Measurements from ENCODE around the gene NSL1. TPM values are rescaled to one million over a fixed set of nuclear protein-coding genes. Genes with fewer than 3 reads are reported as not detected.

Gene NSL1
- total RNA-seq, 1 experiment from 2014 or later, result 64.0 TPM

GRCh38 chr1:212824201-212824600, 32.6 kb upstream of the NSL1 start:
- no peak overlapping the region for H3K27ac ChIP-seq (ENCODE audit: low read length)
- no peaks in the 10 kb centered on the region for H4K20me1 ChIP-seq (ENCODE audit: insufficient read depth, low read depth, low read length)
- DNase-seq, result no peak
- no peaks in the 10 kb centered on the region for H3K9me2 ChIP-seq (replicated peaks; ENCODE audit: insufficient read depth, low read length)
- no peaks in the 10 kb centered on the region for H3K27me3 ChIP-seq (ENCODE audit: low read length)
- no peak overlapping the region for H3K4me2 ChIP-seq (ENCODE audit: low read depth, low read length, poor library complexity, severe bottlenecking)
- no peaks in the 10 kb centered on the region for H3K36me3 ChIP-seq (ENCODE audit: insufficient read depth, low read length)
- no peaks in the 10 kb centered on the region for H3K79me2 ChIP-seq (ENCODE audit: low read length)
- no peak overlapping the region for H2AFZ ChIP-seq (ENCODE audit: low read length)
- peaks cover 13% of the 10 kb centered on the region for H3K9me3 ChIP-seq (ENCODE audit: low read length)
- H3K4me1 ChIP-seq (ENCODE audit: low read length), result peaks cover 8% of the 10 kb centered on the region
- no peak overlapping the region for H3K4me3 ChIP-seq (ENCODE audit: low read length)
- no peak overlapping the region for H3K9ac ChIP-seq (ENCODE audit: low read length)

- peaks cover 10% of the 10 kb centered on the region for H3K4me1 ChIP-seq (ENCODE audit: low read length)
- H3K9ac ChIP-seq (ENCODE audit: low read length), result no peak overlapping the region
- no peak overlapping the region for H2AFZ ChIP-seq (ENCODE audit: low read length)
- H3K36me3 ChIP-seq (ENCODE audit: insufficient read depth, low read length), result no peaks in the 10 kb centered on the region
- H3K9me3 ChIP-seq (ENCODE audit: low read length), result peaks cover 13% of the 10 kb centered on the region
- H3K4me2 ChIP-seq (ENCODE audit: low read depth, low read length, poor library complexity, severe bottlenecking), result no peak overlapping the region
- no peak for DNase-seq
- H3K27me3 ChIP-seq (ENCODE audit: low read length), result no peaks in the 10 kb centered on the region
- no peaks in the 10 kb centered on the region for H4K20me1 ChIP-seq (ENCODE audit: insufficient read depth, low read depth, low read length)
- no peak overlapping the region for H3K4me3 ChIP-seq (ENCODE audit: low read length)
- no peaks in the 10 kb centered on the region for H3K79me2 ChIP-seq (ENCODE audit: low read length)
- no peaks in the 10 kb centered on the region for H3K9me2 ChIP-seq (replicated peaks; ENCODE audit: insufficient read depth, low read length)
- no peak overlapping the region for H3K27ac ChIP-seq (ENCODE audit: low read length)
These were observed 31.4 kb upstream of the NSL1 start for GRCh38 chr1:212822956-212823355.

GRCh38 chr1:212820969-212821368, 29.4 kb upstream of the NSL1 start:
- H3K4me2 ChIP-seq (ENCODE audit: low read depth, low read length, poor library complexity, severe bottlenecking), result no peak overlapping the region
- no peaks in the 10 kb centered on the region for H3K9me2 ChIP-seq (replicated peaks; ENCODE audit: insufficient read depth, low read length)
- H3K4me1 ChIP-seq (ENCODE audit: low read length), result peaks cover 10% of the 10 kb centered on the region
- H4K20me1 ChIP-seq (ENCODE audit: insufficient read depth, low read depth, low read length), result no peaks in the 10 kb centered on the region
- H3K27ac ChIP-seq (ENCODE audit: low read length), result no peak overlapping the region
- no peak overlapping the region for H2AFZ ChIP-seq (ENCODE audit: low read length)
- H3K27me3 ChIP-seq (ENCODE audit: low read length), result no peaks in the 10 kb centered on the region
- DNase-seq, result no peak
- no peaks in the 10 kb centered on the region for H3K79me2 ChIP-seq (ENCODE audit: low read length)
- H3K36me3 ChIP-seq (ENCODE audit: insufficient read depth, low read length), result no peaks in the 10 kb centered on the region
- no peak overlapping the region for H3K4me3 ChIP-seq (ENCODE audit: low read length)
- H3K9ac ChIP-seq (ENCODE audit: low read length), result no peak overlapping the region
- H3K9me3 ChIP-seq (ENCODE audit: low read length), result peaks cover 10% of the 10 kb centered on the region

DNA sequence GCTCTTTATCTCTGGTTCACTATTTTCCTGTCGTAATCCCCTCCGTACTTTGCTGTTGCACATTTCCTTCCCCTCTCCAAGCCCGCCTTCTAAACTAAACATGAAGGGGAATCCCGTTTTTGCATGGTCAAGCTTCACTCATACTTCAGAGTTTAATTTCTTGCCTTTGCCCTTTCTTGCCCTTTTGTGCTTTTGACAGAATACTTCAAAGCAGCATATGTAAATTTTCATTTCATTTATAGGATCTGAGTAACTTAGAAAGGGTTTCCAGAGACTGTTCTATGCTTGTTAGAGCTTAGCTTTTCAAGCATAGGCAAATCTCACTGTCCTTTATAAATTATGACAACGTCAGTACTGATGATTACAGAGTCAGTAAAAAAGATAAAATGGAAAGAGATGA, 28.1 kb upstream of the NSL1 start:
- H3K9me2 ChIP-seq (replicated peaks; ENCODE audit: insufficient read depth, low read length), result no peaks in the 10 kb centered on the region
- no peaks in the 10 kb centered on the region for H4K20me1 ChIP-seq (ENCODE audit: insufficient read depth, low read depth, low read length)
- no peak overlapping the region for H3K9ac ChIP-seq (ENCODE audit: low read length)
- no peak overlapping the region for H2AFZ ChIP-seq (ENCODE audit: low read length)
- H3K4me3 ChIP-seq (ENCODE audit: low read length), result no peak overlapping the region
- DNase-seq, result peak; percentile 56
- peaks cover 10% of the 10 kb centered on the region for H3K4me1 ChIP-seq (ENCODE audit: low read length)
- no peaks in the 10 kb centered on the region for H3K79me2 ChIP-seq (ENCODE audit: low read length)
- H3K9me3 ChIP-seq (ENCODE audit: low read length), result no peaks in the 10 kb centered on the region
- H3K4me2 ChIP-seq (ENCODE audit: low read depth, low read length, poor library complexity, severe bottlenecking), result no peak overlapping the region
- no peak overlapping the region for H3K27ac ChIP-seq (ENCODE audit: low read length)
- H3K27me3 ChIP-seq (ENCODE audit: low read length), result no peaks in the 10 kb centered on the region
- H3K36me3 ChIP-seq (ENCODE audit: insufficient read depth, low read length), result peaks cover 6% of the 10 kb centered on the region; the same call in 1 of the 2 replicates

DNA sequence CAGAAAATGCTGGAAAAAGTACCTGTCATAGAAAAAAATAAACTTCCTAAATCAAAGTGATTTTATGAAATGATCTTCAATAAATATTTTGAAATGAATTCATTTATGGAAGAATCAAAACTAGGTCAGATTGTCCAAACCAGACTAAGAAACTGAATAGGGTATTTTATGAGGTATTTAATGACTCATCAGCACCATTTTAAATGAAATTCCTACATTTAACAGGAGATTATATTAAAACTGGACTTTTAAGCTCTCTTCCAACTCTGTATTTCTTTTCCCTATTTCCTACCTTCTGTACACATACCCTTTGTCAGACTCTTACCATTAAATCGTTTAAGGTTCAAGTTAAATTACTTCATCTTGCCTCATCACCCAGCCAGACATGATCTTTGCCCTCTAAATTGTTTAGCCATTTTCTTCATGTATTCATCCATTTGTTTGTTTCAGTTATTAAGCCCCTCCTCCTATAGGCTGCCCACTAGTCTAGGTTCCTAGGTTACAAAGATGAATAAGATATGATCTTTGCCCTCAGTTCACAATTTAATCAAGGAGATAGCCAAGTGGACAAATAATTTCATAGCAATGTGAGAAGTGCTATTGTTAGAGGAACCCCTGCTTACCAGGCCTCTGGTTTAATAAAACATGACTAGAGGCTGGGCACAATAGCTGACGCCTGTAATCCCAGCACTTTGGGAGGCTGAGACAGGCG, 25.1 kb upstream of the NSL1 start:
- Histone ChIP-seq H2AFZ (ENCODE audit: low read length) (no peak overlapping the region), H3K36me3 (ENCODE audit: insufficient read depth, low read length) (peaks cover 12% of the 10 kb centered on the region; the same call in 1 of the 2 replicates), H3K4me2 (ENCODE audit: low read depth, low read length, poor library complexity, severe bottlenecking) (no peak overlapping the region), H3K4me3 (ENCODE audit: low read length) (no peak overlapping the region), H3K4me1 (ENCODE audit: low read length) (peaks cover 10% of the 10 kb centered on the region), H3K79me2 (ENCODE audit: low read length) (no peaks in the 10 kb centered on the region), H3K9me3 (ENCODE audit: low read length) (no peaks in the 10 kb centered on the region), H3K9me2 (replicated peaks; ENCODE audit: insufficient read depth, low read length) (no peaks in the 10 kb centered on the region), H3K9ac (ENCODE audit: low read length) (no peak overlapping the region), H3K27ac (ENCODE audit: low read length) (no peak overlapping the region), H3K27me3 (ENCODE audit: low read length) (no peaks in the 10 kb centered on the region), H4K20me1 (ENCODE audit: insufficient read depth, low read depth, low read length) (no peaks in the 10 kb centered on the region)
- DNase-seq, result peak; percentile 34

- H3K4me1 ChIP-seq (ENCODE audit: low read length), result peaks cover 7% of the 10 kb centered on the region
- H3K79me2 ChIP-seq (ENCODE audit: low read length), result no peaks in the 10 kb centered on the region
- no peak overlapping the region for H3K27ac ChIP-seq (ENCODE audit: low read length)
- H4K20me1 ChIP-seq (ENCODE audit: insufficient read depth, low read depth, low read length), result no peaks in the 10 kb centered on the region
- no peaks in the 10 kb centered on the region for H3K9me2 ChIP-seq (replicated peaks; ENCODE audit: insufficient read depth, low read length)
- no peak overlapping the region for H3K4me3 ChIP-seq (ENCODE audit: low read length)
- peak; percentile 43 for DNase-seq
- H3K27me3 ChIP-seq (ENCODE audit: low read length), result no peaks in the 10 kb centered on the region
- no peak overlapping the region for H2AFZ ChIP-seq (ENCODE audit: low read length)
- H3K9ac ChIP-seq (ENCODE audit: low read length), result no peak overlapping the region
- peaks cover 12% of the 10 kb centered on the region; the same call in 1 of the 2 replicates for H3K36me3 ChIP-seq (ENCODE audit: insufficient read depth, low read length)
- H3K4me2 ChIP-seq (ENCODE audit: low read depth, low read length, poor library complexity, severe bottlenecking), result no peak overlapping the region
- H3K9me3 ChIP-seq (ENCODE audit: low read length), result no peaks in the 10 kb centered on the region
These were observed 23.2 kb upstream of the NSL1 start for GRCh38 chr1:212814537-212815334.

GRCh38 chr1:212805767-212806166, 14.2 kb upstream of the NSL1 start:
- Histone ChIP-seq H3K27me3 (ENCODE audit: low read length) (no peaks in the 10 kb centered on the region), H4K20me1 (ENCODE audit: insufficient read depth, low read depth, low read length) (no peaks in the 10 kb centered on the region), H3K4me1 (ENCODE audit: low read length) (peaks cover 13% of the 10 kb centered on the region), H3K79me2 (ENCODE audit: low read length) (no peaks in the 10 kb centered on the region), H2AFZ (ENCODE audit: low read length) (no peak overlapping the region), H3K4me2 (ENCODE audit: low read depth, low read length, poor library complexity, severe bottlenecking) (no peak overlapping the region), H3K9ac (ENCODE audit: low read length) (no peak overlapping the region), H3K27ac (ENCODE audit: low read length) (no peak overlapping the region), H3K36me3 (ENCODE audit: insufficient read depth, low read length) (peaks cover 20% of the 10 kb centered on the region), H3K9me2 (replicated peaks; ENCODE audit: insufficient read depth, low read length) (no peaks in the 10 kb centered on the region), H3K4me3 (ENCODE audit: low read length) (no peak overlapping the region), H3K9me3 (ENCODE audit: low read length) (no peaks in the 10 kb centered on the region)
- DNase-seq, result no peak

- Histone ChIP-seq H3K9me2 (replicated peaks; ENCODE audit: insufficient read depth, low read length) (no peaks in the 10 kb centered on the region), H2AFZ (ENCODE audit: low read length) (no peak overlapping the region), H3K9ac (ENCODE audit: low read length) (no peak overlapping the region), H3K4me2 (ENCODE audit: low read depth, low read length, poor library complexity, severe bottlenecking) (no peak overlapping the region), H3K36me3 (ENCODE audit: insufficient read depth, low read length) (peaks cover 28% of the 10 kb centered on the region), H4K20me1 (ENCODE audit: insufficient read depth, low read depth, low read length) (no peaks in the 10 kb centered on the region), H3K9me3 (ENCODE audit: low read length) (no peaks in the 10 kb centered on the region), H3K79me2 (ENCODE audit: low read length) (peaks cover 19% of the 10 kb centered on the region), H3K4me3 (ENCODE audit: low read length) (no peak overlapping the region), H3K27me3 (ENCODE audit: low read length) (no peaks in the 10 kb centered on the region), H3K27ac (ENCODE audit: low read length) (no peak overlapping the region), H3K4me1 (ENCODE audit: low read length) (peaks cover 32% of the 10 kb centered on the region)
- peak; percentile 33 for DNase-seq
These were observed 6.1 kb upstream of the NSL1 start for GRCh38 chr1:212797681-212798080.

Measured in Karpas-422 (cell line).